Subcutaneous abdominal adipose tissue (tissue), 5 donors: ENCODE results near the gene ELMOD2.
"Not testable (repeated sequence)": the region's sequence is repeated elsewhere in the genome, so short reads cannot be mapped to it uniquely, and the experiment has no call there.

Source experiments
- H3K27ac ChIP-seq: one replicate; pipeline ENCODE4 v1.7.0; 2013; ENCODE audit warnings: low read depth, mild to moderate bottlenecking, inconsistent platforms, low read length, moderate library complexity
- H3K27me3 ChIP-seq, 5 donors: one replicate each; pipeline ENCODE4 v1.7.0; 2013; ENCODE audit warnings: low read length in 5 of 5, inconsistent platforms in 1 of 5; ENCODE audit not compliant: control insufficient read depth in 5 of 5, insufficient read depth in 4 of 5
- H3K36me3 ChIP-seq, 5 donors: one replicate each; pipeline ENCODE4 v1.7.0; 2013; ENCODE audit warnings: low read length in 5 of 5; ENCODE audit not compliant: control insufficient read depth in 5 of 5, insufficient read depth in 5 of 5
- H3K4me1 ChIP-seq, 5 donors: one replicate each; pipeline ENCODE4 v1.7.0; 2013; ENCODE audit warnings: low read length in 5 of 5, mild to moderate bottlenecking in 3 of 5, moderate library complexity in 1 of 5; ENCODE audit not compliant: control insufficient read depth in 5 of 5, insufficient read depth in 5 of 5
- H3K4me3 ChIP-seq, 5 donors: one replicate each; pipeline ENCODE4 v1.7.0; 2013; ENCODE audit warnings: low read length in 5 of 5, low read depth in 1 of 5
- H3K9ac ChIP-seq, 5 donors: one replicate each; pipeline ENCODE4 v1.7.0; 2013; ENCODE audit warnings: low read length in 5 of 5, mild to moderate bottlenecking in 4 of 5, moderate library complexity in 3 of 5
- H3K9me3 ChIP-seq, 5 donors: one replicate each; pipeline ENCODE4 v1.7.0; 2013; ENCODE audit warnings: low read length in 5 of 5; ENCODE audit not compliant: control insufficient read depth in 5 of 5
- donor health status: healthy.
- donor health status: healthy.
- donor health status: healthy.
- donor health status: healthy.
- donor health status: healthy.

ELMOD2 gene, protein sequence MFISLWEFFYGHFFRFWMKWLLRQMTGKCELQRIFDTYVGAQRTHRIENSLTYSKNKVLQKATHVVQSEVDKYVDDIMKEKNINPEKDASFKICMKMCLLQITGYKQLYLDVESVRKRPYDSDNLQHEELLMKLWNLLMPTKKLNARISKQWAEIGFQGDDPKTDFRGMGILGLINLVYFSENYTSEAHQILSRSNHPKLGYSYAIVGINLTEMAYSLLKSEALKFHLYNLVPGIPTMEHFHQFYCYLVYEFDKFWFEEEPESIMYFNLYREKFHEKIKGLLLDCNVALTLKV

GRCh38 chr4:140523857-140524742 is at the start of gene ELMOD2:
Gene ELMOD2, plus strand, starts transcription at chr4:140524168. Its CDS starts 1,261 bp downstream, at chr4:140525429.
- H3K4me3 ChIP-seq, result peak within 1 kb of the TSS; percentile 89 to 95 (median 93)
- H3K4me1 ChIP-seq, result peaks cover 2 to 17% (median 15%) of the 10 kb centered on the region in 5 donors
- no peaks in the 10 kb centered on the region for H3K27me3 ChIP-seq
- H3K27ac ChIP-seq, result peak within 1 kb of the TSS; percentile 83
- peak within 1 kb of the TSS; percentile 68 to 90 (median 86) for H3K9ac ChIP-seq
- H3K9me3 ChIP-seq, result no peaks in the 10 kb centered on the region
- peaks cover 0 to 9% (median 5%) of the 10 kb centered on the region in 5 donors for H3K36me3 ChIP-seq

- H3K36me3 ChIP-seq, result no peaks in the 10 kb centered on the region
- H3K27ac ChIP-seq, result no peak overlapping the region
- H3K9me3 ChIP-seq, result peaks cover 0 to 11% (median 3%) of the 10 kb centered on the region in 5 donors
- H3K4me3 ChIP-seq, result no peak overlapping the region
- H3K9ac ChIP-seq, result no peak overlapping the region
- H3K27me3 ChIP-seq, result peaks cover 0 to 2% (median 0%) of the 10 kb centered on the region in 5 donors
- H3K4me1 ChIP-seq, result peaks cover 0 to 4% (median 0%) of the 10 kb centered on the region in 5 donors
Measured at GRCh38 chr4:140483445-140483844, 40.5 kb upstream of the ELMOD2 start.

DNA sequence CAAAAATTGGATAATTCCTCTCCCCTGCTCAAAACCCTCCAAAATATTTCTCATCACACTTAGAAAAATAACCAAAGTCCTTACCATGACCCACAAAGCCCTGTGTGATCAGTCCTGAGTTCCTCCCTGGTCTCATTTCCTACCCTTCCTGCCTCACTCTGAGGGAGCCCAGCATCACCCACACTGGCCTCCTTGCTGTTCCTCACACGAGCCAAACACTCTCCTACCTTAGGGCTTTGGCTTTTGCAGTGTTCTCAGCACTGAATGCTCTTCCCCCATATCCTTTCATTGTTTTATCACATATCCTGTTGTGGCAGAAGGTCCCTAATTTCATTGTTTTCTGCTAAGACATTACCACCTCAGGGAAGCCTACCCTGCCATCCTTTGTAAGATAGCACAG is 38.0 kb upstream of the ELMOD2 start:
- Histone ChIP-seq H3K4me1 (peaks cover 0 to 4% (median 0%) of the 10 kb centered on the region in 5 donors), H3K9ac (no peak overlapping the region), H3K36me3 (no peaks in the 10 kb centered on the region), H3K27me3 (no peaks in the 10 kb centered on the region), H3K9me3 (peaks cover 0 to 11% (median 3%) of the 10 kb centered on the region in 5 donors), H3K4me3 (no peak overlapping the region), H3K27ac (no peak overlapping the region)

- H3K9me3 ChIP-seq, result no peaks in the 10 kb centered on the region
- H3K27me3 ChIP-seq, result peaks cover 11 to 35% (median 24%) of the 10 kb centered on the region in 5 donors
- H3K36me3 ChIP-seq, result no peaks in the 10 kb centered on the region
- peaks cover 0 to 8% (median 5%) of the 10 kb centered on the region in 5 donors for H3K4me1 ChIP-seq
- H3K4me3 ChIP-seq, result peak overlapping the region in 2 of 5 donors; percentile 46 to 49
- no peak overlapping the region for H3K9ac ChIP-seq
- H3K27ac ChIP-seq, result no peak overlapping the region
Measured at GRCh38 chr4:140497405-140497746, 26.6 kb upstream of the ELMOD2 start.

GRCh38 chr4:140497747-140498636 is 26.0 kb upstream of the ELMOD2 start, which contains the start of gene MGAT4D:
Gene MGAT4D, minus strand, starts transcription at chr4:140498293. Its CDS starts 71 bp downstream, at chr4:140498222.
- Histone ChIP-seq H3K4me1 (peaks cover 0 to 8% (median 5%) of the 10 kb centered on the region in 5 donors), H3K36me3 (no peaks in the 10 kb centered on the region), H3K9ac (no peak within 1 kb of the TSS), H3K27ac (no peak within 1 kb of the TSS), H3K27me3 (peaks cover 11 to 35% (median 24%) of the 10 kb centered on the region in 5 donors), H3K4me3 (peak within 1 kb of the TSS in 3 of 5 donors; percentile 29 to 49 (median 46)), H3K9me3 (no peaks in the 10 kb centered on the region)

DNA sequence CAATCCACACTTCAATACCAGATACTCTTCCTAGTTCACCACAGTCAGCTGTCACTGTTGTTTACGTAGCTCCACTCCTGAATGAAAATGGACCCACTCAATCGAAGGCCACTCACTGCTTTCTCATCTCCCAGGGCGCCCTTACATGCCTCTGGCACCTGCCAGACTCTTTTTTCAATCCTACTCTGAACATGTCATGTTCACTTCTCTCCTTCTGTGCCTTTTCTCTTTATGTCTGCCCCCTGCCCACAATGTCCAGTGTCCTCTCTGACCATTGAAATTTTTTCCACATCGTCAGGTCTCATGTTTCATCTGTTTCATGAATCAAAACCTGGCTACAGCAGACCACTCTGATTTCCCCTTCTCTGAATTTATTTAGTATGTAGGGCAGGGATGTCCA is 24.6 kb upstream of the ELMOD2 start:
- H3K4me3 ChIP-seq, result no peak overlapping the region
- no peaks in the 10 kb centered on the region for H3K9me3 ChIP-seq
- H3K27me3 ChIP-seq, result peaks cover 11 to 35% (median 24%) of the 10 kb centered on the region in 5 donors
- H3K27ac ChIP-seq, result no peak overlapping the region
- H3K36me3 ChIP-seq, result no peaks in the 10 kb centered on the region
- no peak overlapping the region for H3K9ac ChIP-seq
- H3K4me1 ChIP-seq, result peaks cover 0 to 8% (median 5%) of the 10 kb centered on the region in 5 donors

GRCh38 chr4:140504261-140504660 is 19.7 kb upstream of the ELMOD2 start:
- no peak overlapping the region for H3K9ac ChIP-seq
- H3K36me3 ChIP-seq, result no peaks in the 10 kb centered on the region
- H3K9me3 ChIP-seq, result peaks cover 0 to 3% (median 0%) of the 10 kb centered on the region in 5 donors
- no peak overlapping the region for H3K27ac ChIP-seq
- no peaks in the 10 kb centered on the region for H3K4me1 ChIP-seq
- H3K4me3 ChIP-seq, result no peak overlapping the region
- peaks cover 0 to 14% (median 8%) of the 10 kb centered on the region in 5 donors for H3K27me3 ChIP-seq

DNA sequence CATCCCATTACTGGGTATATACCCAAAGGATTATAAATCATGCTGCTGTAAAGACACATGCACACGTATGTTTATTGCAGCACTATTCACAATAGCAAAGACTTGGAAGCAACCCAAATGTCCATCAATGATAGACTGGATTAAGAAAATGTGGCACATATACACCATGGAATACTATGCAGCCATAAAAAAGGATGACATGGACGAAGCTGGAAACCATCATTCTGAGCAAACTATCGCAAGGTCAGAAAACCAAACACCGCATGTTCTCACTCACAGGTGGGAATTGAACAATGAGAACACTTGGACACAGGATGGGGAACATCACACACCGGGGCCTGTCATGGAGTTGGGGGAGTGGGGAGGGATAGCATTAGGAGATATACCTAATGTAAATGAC is 10.2 kb upstream of the ELMOD2 start:
- not testable (repeated sequence) for H3K9ac ChIP-seq, H3K4me3 ChIP-seq, H3K4me1 ChIP-seq, H3K27me3 ChIP-seq, H3K9me3 ChIP-seq, H3K36me3 ChIP-seq, H3K27ac ChIP-seq

DNA sequence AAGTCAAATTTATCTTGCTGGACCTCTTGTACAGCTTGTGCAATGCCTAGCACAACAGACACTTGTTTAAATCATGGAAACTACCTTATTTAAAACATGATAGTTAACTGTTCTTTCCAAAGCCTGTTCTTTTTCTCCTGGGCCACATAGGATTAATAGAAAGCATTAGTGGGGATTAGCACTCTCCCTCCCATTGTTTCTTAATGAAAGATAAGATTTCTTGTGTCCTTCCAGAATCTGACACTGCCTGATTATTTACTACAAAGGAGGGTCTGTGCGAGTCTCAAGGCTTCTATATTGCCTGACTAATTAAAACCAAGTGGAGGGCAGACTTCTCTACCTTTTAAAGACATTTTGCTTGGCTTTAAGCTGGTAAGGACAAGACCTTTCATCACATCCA is 8.5 kb upstream of the ELMOD2 start:
- H3K36me3 ChIP-seq, result no peaks in the 10 kb centered on the region
- H3K27ac ChIP-seq, result no peak overlapping the region
- H3K4me1 ChIP-seq, result no peaks in the 10 kb centered on the region
- H3K4me3 ChIP-seq, result no peak overlapping the region
- no peak overlapping the region for H3K9ac ChIP-seq
- no peaks in the 10 kb centered on the region for H3K27me3 ChIP-seq
- no peaks in the 10 kb centered on the region for H3K9me3 ChIP-seq
